IPS-20b (cell line): ENCODE data around the gene SLC44A5.

Experiments used
- H3K27ac ChIP-seq: one replicate; pipeline ENCODE4 v1.5.1; 2013; ENCODE audit warnings: low read length
- H3K27me3 ChIP-seq: 2 replicates; pipeline ENCODE4 v1.6.1; 2013; ENCODE audit warnings: mild to moderate bottlenecking, low read length, inconsistent platforms; ENCODE audit not compliant: insufficient read depth
- H3K36me3 ChIP-seq: 2 replicates; pipeline ENCODE4 v1.6.1; 2013; ENCODE audit warnings: low read depth, mild to moderate bottlenecking, inconsistent platforms, low read length, moderate library complexity; ENCODE audit not compliant: insufficient read depth
- H3K4me1 ChIP-seq: 2 replicates; pipeline ENCODE4 v1.6.1; 2013; ENCODE audit warnings: mild to moderate bottlenecking, control low read depth, inconsistent platforms, low read length, moderate library complexity; ENCODE audit not compliant: insufficient read depth
- H3K4me3 ChIP-seq: 2 replicates; pipeline ENCODE4 v1.5.1; 2013; ENCODE audit warnings: mild to moderate bottlenecking, low read length, inconsistent platforms
- H3K9ac ChIP-seq: 2 replicates; pipeline ENCODE4 v1.6.1; 2013; ENCODE audit warnings: low read depth, mild to moderate bottlenecking, inconsistent platforms, low read length, moderate library complexity
- H3K9me3 ChIP-seq: 2 replicates; pipeline ENCODE4 v1.6.1; 2013; ENCODE audit warnings: mild to moderate bottlenecking, low read depth, low read length, inconsistent platforms; ENCODE audit not compliant: insufficient read depth

SLC44A5 gene

DNA sequence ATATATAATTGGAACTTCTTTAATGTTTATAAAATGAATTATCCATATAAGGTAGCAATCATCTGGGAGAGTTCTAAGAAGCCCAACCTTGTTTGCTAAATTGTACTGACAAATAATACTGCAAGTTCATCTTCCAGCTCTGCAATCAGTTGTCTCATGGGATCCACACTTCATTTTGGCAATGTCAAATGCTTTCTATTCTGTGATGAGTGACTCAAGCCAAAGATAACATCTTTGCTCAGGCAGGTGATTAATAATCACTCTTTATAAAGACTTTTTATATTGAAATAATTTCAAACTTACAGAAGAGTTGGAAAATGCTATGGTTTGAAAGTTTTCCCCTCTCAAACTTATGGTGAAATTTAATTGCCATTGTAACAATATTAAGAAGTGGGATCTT, 67.2 kb downstream of the SLC44A5 start:
- no peak overlapping the region for H3K4me3 ChIP-seq
- no peaks in the 10 kb centered on the region for H3K27me3 ChIP-seq
- no peaks in the 10 kb centered on the region for H3K9me3 ChIP-seq
- H3K4me1 ChIP-seq = no peaks in the 10 kb centered on the region
- no peak overlapping the region for H3K27ac ChIP-seq
- H3K36me3 ChIP-seq = no peaks in the 10 kb centered on the region
- H3K9ac ChIP-seq = no peak overlapping the region

DNA sequence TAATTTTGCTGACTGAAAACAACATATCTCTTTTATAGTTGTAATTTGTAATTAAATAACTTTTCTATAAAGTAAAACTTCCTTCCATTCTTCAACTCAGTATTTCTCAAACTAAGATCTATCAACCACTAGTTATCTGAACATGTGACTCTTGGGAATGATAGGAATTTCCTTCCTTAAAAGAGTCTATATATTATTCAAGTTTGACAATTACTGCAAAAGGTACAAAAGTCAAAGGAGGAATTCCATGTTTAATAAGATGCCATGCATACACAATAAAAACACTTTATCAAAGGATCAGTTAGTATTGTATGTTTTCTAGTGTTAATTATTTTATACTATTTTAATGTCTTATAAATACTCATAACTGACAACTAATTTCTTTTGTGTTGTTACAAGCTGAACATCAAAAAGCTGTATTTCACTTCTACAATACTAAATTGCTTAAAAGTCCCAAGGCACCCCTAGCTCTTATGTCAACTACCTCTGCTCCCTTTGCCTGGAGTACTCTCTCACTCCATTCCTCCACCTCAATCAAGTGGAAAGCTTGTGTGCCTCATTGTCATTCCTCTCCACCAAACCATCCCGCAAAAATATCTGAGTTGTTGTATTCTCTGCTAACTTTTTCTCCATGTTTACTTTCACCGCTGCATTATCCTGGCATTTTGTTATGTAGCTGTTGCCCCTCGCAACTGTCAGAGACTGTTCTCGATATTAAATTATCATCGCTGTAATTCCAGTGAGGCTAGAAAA, 67.9 kb downstream of the SLC44A5 start:
- no peak overlapping the region for H3K9ac ChIP-seq
- H3K27me3 ChIP-seq = no peaks in the 10 kb centered on the region
- no peaks in the 10 kb centered on the region for H3K4me1 ChIP-seq
- no peaks in the 10 kb centered on the region for H3K36me3 ChIP-seq
- H3K27ac ChIP-seq = no peak overlapping the region
- no peak overlapping the region for H3K4me3 ChIP-seq
- H3K9me3 ChIP-seq = no peaks in the 10 kb centered on the region

DNA sequence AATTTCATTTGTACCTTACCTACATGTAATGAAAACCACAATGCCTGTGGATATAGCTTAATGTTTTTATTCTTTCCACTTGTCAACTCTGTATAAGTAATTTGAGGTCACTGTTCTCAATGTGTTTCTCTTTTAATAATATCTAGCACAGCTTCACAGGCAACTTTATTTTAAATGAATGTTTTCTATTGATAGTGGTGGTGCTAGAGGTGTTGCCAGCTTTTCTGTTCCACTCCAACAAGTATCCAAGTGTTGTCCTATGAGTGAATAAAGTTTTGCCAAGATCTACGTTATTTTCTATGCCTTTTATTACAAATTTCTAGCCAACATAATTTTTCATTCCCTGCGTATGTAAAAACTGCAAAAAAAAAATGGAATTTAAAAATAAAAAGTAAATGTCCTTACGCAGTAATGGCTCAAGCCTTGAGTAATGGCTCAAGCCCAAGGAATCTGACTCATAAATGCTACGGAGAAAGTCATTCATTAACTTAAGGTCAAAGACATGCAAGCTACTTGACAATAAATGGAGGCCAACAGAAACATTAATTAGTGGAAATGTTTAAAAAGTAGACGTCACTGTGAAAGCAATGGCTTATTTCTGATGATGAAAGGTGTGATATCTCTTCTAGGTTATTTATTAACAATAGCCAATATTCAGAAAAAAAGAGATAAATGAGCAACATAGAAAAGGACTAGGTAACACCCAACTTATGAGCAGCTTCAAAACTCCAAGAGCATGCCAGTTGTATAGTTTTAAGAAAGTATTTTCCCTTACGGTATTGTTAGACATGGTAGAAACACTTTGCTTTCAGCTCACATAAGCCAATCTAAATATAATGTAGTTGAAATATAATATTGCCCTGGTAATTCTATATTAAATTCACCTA, 71.4 kb downstream of the SLC44A5 start:
- Histone ChIP-seq H3K36me3 (no peaks in the 10 kb centered on the region), H3K27me3 (no peaks in the 10 kb centered on the region), H3K27ac (no peak overlapping the region), H3K4me3 (no peak overlapping the region), H3K9me3 (no peaks in the 10 kb centered on the region), H3K4me1 (no peaks in the 10 kb centered on the region), H3K9ac (no peak overlapping the region)

DNA sequence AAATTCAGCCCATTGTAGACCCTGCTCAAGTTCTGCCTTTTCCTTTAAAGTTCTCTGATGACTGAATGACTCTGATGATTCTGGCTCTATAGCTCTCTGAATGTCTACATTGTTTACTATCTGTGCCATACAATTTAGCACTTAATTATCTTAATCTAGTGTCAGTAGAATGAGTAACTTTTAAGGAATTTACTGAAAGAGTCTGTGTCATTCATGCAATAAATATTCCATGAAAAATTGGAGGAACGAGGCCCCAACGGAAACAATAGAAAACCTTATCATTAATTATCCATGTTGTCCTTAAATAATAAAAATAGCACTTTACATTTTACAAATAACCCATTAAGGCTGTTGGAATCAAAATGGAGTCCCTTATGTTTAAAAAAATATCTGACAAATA, 77.8 kb downstream of the SLC44A5 start:
- H3K27me3 ChIP-seq = no peaks in the 10 kb centered on the region
- no peaks in the 10 kb centered on the region; the same call in none of the 2 replicates for H3K4me1 ChIP-seq
- H3K9ac ChIP-seq = no peak overlapping the region
- no peak overlapping the region for H3K4me3 ChIP-seq
- no peaks in the 10 kb centered on the region for H3K9me3 ChIP-seq
- no peaks in the 10 kb centered on the region for H3K36me3 ChIP-seq
- H3K27ac ChIP-seq = no peak overlapping the region

DNA sequence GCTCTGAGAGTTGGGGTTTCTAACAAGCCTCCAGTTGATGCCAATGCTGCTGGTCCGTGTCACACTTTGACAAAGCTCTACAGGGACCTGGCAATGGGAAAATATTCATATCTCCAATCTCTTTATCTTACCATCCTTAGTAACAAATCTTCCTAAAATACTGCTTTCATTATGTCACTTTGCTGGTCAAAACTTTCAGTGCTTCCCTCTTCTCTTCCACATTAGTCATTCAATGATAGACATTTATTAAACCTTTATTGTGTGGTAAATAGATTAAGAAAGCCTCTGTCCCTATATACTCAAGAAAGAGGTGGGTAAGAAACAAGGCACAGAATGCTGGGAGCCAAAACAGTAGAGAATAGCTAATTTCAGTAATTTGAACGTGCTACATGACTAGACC, 79.3 kb downstream of the SLC44A5 start:
- Histone ChIP-seq H3K4me1 (no peaks in the 10 kb centered on the region; the same call in none of the 2 replicates), H3K9ac (no peak overlapping the region), H3K27ac (no peak overlapping the region), H3K27me3 (no peaks in the 10 kb centered on the region), H3K9me3 (no peaks in the 10 kb centered on the region), H3K4me3 (no peak overlapping the region), H3K36me3 (no peaks in the 10 kb centered on the region)

DNA sequence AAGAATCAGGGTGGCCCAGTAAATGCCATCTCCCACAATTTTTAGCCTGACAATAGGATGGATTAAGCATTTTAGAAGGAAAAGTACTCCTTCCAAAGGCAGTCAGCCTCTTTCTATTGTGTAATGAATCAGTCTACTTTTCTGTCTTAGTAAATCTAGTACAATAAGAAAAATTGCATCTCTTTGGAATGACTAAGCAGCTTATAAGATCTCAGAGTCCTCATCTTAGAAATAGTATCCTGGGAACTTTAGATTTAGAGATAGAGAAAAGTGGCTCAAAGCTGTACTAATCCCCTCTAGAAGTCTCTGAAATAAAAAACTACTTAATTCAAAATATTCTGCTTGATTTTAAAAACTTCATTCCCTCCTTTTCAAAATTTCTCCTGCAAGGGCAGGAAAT, 81.4 kb downstream of the SLC44A5 start:
- no peaks in the 10 kb centered on the region; the same call in none of the 2 replicates for H3K4me1 ChIP-seq
- H3K9ac ChIP-seq = no peak overlapping the region
- no peaks in the 10 kb centered on the region for H3K27me3 ChIP-seq
- no peaks in the 10 kb centered on the region for H3K36me3 ChIP-seq
- H3K4me3 ChIP-seq = no peak overlapping the region
- no peaks in the 10 kb centered on the region for H3K9me3 ChIP-seq
- no peak overlapping the region for H3K27ac ChIP-seq

DNA sequence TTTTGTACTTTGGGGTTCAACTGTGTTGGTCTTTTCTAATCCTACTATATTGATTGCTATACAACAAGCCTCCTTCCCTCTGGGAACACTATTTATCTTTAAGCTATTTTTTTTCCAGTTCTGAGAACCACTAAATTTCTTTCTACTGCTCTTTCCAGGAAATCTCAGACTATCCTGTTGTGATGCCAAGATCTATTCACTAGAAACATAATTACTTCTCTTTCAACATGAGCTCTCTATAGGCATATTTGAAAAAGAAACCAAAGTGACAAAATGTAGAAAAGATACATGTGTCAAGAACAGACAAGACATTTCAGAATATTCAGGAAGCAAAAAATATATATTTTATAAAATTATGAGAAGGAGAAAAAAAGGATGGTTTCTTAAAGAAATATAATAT, 82.9 kb downstream of the SLC44A5 start:
- Histone ChIP-seq H3K36me3 (no peaks in the 10 kb centered on the region), H3K9me3 (no peaks in the 10 kb centered on the region), H3K4me3 (no peak overlapping the region), H3K27me3 (no peaks in the 10 kb centered on the region), H3K27ac (no peak overlapping the region), H3K4me1 (no peaks in the 10 kb centered on the region; the same call in none of the 2 replicates), H3K9ac (no peak overlapping the region)

DNA sequence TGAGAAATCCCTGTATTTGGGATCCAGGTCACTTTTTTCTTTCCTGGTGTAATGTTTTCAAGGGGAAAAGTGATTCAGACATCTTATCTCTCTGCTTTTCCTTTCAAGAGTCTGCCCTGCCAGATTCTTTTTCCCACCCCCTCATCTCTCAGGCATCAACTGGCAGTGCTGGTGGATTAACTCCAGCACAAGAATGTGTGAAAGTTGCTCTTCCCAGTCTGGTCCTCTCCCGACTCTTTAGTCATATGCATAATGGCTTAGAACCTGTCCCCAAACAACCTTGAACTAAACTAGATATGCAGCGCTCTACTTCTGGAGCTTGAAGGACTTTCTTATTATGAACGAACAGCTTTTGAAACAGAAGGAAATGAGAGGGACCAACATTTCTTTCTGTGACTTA, 88.5 kb downstream of the SLC44A5 start:
- Histone ChIP-seq H3K9me3 (no peaks in the 10 kb centered on the region), H3K9ac (no peak overlapping the region), H3K27me3 (no peaks in the 10 kb centered on the region), H3K4me3 (no peak overlapping the region), H3K4me1 (no peaks in the 10 kb centered on the region; the same call in 1 of the 2 replicates), H3K27ac (no peak overlapping the region), H3K36me3 (no peaks in the 10 kb centered on the region)

DNA sequence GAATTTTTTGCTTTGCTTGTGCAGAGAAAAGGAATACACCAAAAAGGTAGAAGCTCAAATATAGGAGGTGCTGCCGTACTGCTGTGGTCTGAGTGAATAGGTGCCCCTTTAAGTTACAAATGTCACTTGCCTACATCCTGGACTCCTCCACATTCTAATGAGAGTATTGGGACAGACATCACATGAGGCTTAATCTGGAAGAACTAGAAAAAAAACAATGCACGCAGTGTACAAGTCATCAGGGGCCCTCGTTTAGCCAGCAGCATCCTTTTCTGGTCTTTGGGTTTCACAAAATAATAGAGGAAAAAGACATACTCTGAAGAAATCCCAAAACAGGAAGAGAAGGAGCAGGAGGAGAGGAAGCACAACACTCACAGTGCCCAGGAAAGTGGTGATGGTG, 89.3 kb downstream of the SLC44A5 start:
- Histone ChIP-seq H3K4me3 (no peak overlapping the region), H3K9ac (no peak overlapping the region), H3K9me3 (no peaks in the 10 kb centered on the region), H3K27me3 (no peaks in the 10 kb centered on the region), H3K27ac (no peak overlapping the region), H3K4me1 (no peaks in the 10 kb centered on the region; the same call in 1 of the 2 replicates), H3K36me3 (no peaks in the 10 kb centered on the region)

DNA sequence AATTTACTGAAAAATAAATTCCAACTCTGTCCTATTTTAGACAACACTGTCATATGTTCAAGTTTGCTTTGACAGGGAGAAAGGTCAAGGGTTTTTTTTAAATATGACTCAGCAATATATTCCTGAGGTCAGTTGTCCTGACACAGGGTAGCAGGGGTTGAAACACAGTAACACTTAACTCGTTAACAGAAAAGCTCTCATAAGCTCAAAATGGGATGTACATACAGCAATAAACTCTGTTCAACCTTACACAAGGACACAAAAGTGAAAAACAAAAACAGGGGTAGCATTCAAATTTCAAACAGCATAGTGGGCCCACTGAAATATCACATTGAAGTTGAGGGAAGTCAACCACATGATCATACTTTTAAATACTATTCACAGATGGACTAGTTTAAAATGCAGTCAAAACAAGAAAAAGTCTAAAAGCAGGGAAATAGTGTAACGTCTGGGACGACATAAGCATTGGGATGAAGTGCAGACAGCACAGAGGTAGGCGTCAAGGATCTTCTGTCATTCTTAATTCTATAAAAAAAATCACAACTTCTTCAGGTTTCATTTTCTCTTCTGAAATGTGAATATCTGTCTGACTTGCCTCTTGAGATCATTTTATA, 89.9 kb downstream of the SLC44A5 start:
- H3K4me1 ChIP-seq = no peaks in the 10 kb centered on the region; the same call in 1 of the 2 replicates
- no peaks in the 10 kb centered on the region for H3K36me3 ChIP-seq
- no peak overlapping the region for H3K4me3 ChIP-seq
- H3K27ac ChIP-seq = no peak overlapping the region
- H3K9me3 ChIP-seq = no peaks in the 10 kb centered on the region
- H3K27me3 ChIP-seq = no peaks in the 10 kb centered on the region
- no peak overlapping the region for H3K9ac ChIP-seq

DNA sequence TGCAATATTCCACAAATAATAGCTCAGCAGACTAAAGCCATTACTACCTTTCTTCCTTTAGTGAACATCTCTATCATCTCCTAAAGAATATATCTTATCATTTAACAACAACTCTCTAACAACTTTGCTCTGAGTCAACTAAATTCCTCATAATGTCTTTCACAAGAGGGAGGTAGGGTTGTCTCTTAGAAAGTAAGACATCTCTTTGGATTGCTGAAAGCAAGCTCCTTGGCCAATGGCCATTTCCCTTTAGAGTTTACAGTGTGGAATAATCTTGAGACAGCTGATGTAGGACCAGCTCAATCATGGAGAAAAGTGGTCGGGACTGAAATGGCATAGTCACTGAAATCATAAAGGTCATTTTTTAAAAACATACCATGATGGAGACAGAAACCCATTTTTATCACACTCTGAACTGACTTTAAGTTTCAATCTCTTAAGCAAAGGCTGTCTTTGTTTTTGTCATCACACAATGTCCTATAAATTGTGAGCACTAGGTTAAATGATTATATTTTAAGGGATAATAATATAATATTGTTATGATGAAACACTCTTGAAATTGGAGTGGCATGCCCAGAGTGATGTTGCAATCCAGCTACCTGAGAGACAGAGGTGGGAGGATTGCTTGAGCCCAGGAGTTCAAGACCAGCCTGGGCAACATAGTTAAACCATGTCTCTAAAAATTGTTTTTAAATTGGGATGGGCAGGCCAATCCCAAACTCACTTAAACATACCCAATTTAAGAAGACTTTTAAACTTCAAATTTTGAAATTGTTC, 91.1 kb downstream of the SLC44A5 start:
- Histone ChIP-seq H3K27me3 (no peaks in the 10 kb centered on the region), H3K9ac (no peak overlapping the region), H3K27ac (no peak overlapping the region), H3K9me3 (no peaks in the 10 kb centered on the region), H3K4me1 (no peaks in the 10 kb centered on the region; the same call in 1 of the 2 replicates), H3K36me3 (no peaks in the 10 kb centered on the region), H3K4me3 (no peak overlapping the region)
